Endometrial microvascular endothelial cells (primary cell): Measurements from ENCODE around the gene AIM2. TPM values are rescaled to one million over a fixed set of nuclear protein-coding genes. Genes with fewer than 3 reads are reported as not detected.
"Not testable (repeated sequence)": the region's sequence is repeated elsewhere in the genome, so short reads cannot be mapped to it uniquely, and the experiment has no call there.

Source experiments
- in situ Hi-C: cut with HindIII; loops from 2 replicates; pipeline ENCODE4 v1.10.0; 2017; ENCODE audit warnings: low sequenced_read_pairs, low pct_unique_long_range_greater_than_20kb; ENCODE audit errors: inconsistent ontology term
- total RNA-seq: library from RNA; depleted of rRNA; stranded (reverse); fragments of >200 nt; gene quantifications from one replicate; pipeline ENCODE4 v1.2.3, GENCODE V29; 2015; ENCODE audit errors: inconsistent ontology term

AIM2 gene, protein sequence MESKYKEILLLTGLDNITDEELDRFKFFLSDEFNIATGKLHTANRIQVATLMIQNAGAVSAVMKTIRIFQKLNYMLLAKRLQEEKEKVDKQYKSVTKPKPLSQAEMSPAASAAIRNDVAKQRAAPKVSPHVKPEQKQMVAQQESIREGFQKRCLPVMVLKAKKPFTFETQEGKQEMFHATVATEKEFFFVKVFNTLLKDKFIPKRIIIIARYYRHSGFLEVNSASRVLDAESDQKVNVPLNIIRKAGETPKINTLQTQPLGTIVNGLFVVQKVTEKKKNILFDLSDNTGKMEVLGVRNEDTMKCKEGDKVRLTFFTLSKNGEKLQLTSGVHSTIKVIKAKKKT
- not detected for total RNA-seq

- in situ Hi-C loops: no loop called here
These were observed at the start of gene AIM2 for GRCh38 chr1:159076438-159077119. TSS of gene AIM2 (minus strand) at chr1:159076766. CDS start at chr1:159073499, 3,267 bp downstream.

GRCh38 chr1:159123587-159123986 lies 47.0 kb upstream of the AIM2 start:
- in situ Hi-C loops: no loop called here

GRCh38 chr1:159122005-159122621 lies 45.5 kb upstream of the AIM2 start:
- in situ Hi-C loops: no loop called here

GRCh38 chr1:159121526-159121925 lies 45.0 kb upstream of the AIM2 start:
- in situ Hi-C loops: no loop called here

DNA sequence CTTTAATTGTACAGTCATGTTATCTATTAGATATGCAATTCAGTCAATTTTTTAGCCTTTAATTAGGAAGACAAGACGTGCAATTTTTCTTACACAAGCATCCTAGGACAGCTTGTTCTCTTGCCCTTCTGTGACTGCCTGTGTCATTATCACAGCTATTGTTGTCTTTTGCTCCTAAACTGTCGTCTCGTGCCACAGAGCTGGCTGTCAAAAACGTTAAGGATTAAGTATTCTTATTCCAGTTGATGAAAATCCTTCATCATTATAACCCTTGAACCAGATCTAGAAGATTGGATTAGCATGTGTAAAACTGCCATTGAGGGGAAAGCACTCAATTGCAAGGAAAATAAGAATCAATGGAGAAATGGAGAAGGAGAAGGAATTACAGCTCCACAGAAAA lies 43.8 kb upstream of the AIM2 start:
- in situ Hi-C loops: no loop called here

DNA sequence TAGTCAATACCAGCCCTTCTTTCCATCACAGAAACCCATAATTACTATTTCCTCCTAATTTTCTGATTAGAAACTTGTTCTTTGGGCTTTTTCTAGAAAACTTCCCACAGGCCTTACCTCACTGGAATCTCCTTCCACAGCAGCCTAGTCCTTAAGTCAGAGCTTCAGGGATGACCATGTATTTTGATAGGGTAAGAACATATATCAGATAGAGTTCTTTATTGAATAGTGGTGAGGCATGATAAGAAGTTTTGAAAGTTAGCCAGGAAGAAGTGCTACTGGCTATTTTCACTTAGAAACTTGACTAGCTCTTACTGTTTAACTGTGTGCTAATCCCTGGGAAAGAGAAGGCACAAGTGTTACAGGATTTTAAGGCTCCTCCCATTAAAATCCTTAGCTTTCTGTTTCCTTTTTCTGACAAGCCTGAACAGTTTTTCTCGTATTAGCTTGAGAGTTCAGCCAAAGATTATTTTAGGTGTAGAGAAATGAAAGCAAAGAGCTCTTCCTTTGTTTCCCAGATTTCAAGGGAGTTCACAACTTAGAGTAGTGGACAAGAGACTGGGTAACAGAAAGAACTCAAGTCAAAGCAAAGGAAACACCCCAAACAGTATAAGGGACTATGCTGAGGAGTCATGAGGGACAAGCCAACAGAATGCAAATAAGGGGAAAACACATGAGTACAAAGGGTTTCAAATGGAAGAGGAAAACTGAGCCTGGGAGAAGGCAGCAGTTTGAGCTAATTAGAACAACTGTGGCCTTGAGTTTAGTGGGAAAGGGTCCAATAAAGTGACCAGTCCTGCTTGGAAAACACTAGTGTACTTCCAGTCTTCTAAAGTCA lies 37.2 kb upstream of the AIM2 start:
- in situ Hi-C loops: no loop called here

- in situ Hi-C loops: not testable (repeated sequence)
These were observed 26.5 kb upstream of the AIM2 start for GRCh38 chr1:159103021-159103420.

GRCh38 chr1:159100589-159100988 lies 24.0 kb upstream of the AIM2 start:
- in situ Hi-C loops: no loop called here

GRCh38 chr1:159098596-159098995 lies 22.0 kb upstream of the AIM2 start:
- in situ Hi-C loops: no loop called here

GRCh38 chr1:159092036-159092760 lies 15.6 kb upstream of the AIM2 start:
- in situ Hi-C loops: no loop called here

DNA sequence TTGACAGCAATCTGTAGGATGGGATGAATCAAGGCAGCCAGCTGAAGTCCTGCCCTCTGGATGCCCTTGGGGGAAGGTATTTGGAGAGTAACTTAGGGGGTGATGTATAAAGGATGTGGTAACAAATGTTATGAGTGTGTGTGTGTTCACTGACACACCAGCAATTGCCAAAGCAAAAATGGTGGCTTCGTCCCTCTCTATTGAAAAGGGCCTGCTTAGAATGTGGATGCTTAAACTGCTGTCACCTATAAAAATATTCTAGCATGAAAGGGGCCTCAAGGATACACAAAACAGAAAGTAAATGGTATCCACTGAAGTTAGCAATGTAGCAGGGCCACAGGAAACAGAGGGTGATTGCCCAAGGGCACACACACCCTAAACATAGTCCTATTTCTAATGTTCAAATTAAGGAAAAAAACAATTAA lies 15.1 kb upstream of the AIM2 start:
- in situ Hi-C loops: no loop called here

DNA sequence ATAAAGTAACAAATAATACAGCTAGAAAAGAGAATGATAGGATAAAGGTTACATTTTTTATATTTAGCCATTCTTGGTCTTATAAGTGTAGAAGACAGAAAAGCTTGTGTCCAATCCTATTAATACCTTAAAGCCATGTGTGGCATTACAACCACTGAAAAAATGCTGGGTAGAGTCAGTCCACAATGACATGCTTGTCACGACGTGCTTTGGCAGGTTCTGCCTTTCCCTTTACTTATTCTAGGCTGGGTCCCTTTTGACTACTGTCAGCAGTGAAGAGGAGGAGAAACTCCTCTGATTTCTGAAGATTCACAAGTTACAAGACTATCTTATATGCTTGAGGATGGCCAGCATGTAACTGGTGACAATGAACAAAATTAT lies 14.6 kb upstream of the AIM2 start:
- in situ Hi-C loops: no loop called here

DNA sequence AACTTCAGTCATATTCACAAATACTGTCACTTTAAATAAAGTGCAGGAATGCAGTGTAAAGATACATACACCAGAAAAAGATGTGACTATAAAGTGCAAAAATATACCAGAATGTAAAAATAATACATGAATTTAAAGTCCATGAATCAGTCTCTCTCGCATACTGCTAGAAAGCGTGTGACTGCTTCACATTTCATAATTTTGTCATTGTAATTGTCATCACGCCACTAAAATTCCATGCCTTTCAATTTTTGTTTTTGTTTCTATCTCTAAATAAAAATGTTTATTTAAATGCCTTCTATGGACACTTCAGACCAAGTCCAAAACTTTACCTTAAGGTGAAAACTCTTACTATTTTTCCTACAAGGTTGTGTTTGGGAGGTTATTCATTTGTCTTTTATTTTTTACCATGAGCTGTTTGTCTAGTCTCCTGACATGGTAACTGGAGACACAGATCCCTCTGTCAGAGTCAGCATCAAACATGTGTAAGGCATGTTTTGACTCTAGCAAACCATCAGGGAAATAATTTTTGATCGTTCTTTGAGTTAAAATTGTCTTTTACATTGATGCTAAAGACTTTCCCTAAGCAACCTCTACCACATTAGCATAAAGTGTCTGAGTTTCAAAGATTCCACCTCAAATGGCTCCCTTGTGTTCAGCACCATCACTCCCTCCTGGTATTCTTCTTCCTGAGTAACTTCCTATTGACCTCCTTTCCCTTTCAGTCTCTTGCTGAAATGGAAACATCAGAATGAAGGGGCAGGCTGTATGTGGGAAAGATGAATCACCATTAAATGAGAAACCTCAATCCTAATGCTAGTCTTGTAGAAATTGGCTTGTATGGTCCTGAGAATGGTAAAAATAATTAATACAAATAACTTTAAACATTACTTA lies 14.0 kb upstream of the AIM2 start:
- in situ Hi-C loops: no loop called here

- in situ Hi-C loops: no loop called here
These were observed 12.7 kb upstream of the AIM2 start for GRCh38 chr1:159089184-159089791.

GRCh38 chr1:159088546-159089183 lies 12.1 kb upstream of the AIM2 start:
- in situ Hi-C loops: no loop called here

DNA sequence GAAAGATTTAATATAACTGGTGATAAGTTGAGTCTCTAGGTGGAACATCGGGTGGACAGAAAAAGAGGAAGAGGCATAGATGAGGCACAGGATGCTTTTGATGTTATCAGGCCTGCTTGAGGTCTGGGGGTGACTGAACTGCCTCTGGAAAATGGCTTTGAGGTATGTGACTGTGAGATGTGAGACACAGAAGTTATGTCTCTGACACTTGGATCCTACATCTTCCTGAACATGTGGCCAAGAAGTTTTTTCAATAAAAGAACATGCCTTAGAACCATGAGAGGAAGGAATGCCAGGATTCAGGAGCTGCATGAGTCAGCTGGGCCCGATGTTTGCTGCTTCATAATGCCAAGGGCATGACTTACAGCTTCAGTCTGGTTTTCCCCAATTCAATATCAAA lies 11.5 kb upstream of the AIM2 start:
- in situ Hi-C loops: no loop called here

DNA sequence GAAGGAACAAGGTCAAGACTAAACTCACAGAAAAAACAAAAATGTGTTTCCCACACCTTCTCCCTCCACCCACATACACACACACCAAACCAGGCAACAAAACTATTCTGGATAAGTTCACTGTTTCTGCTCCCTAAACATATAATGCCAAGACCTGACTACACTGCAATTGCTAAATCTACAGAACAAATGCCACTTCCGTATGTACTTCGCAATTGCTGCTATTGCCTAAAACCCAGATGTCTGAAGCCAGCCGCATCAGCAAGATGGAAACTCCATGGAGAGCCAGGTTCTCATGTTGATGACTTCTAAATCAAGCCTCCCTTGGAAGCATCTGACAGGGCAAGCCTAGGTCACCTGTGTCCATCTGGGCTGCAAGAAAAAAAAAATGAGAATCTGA lies 8.3 kb upstream of the AIM2 start:
- in situ Hi-C loops: no loop called here
